Thyroid gland (tissue), 4 donors: Measurements from ENCODE around the gene ARHGAP28.

Experiments used
- POLR2A ChIP-seq, 2 donors: fragments of 450-650 bp; IDR thresholded peaks; one replicate each; pipeline ENCODE4 v1.6.1; 2017; ENCODE audit warnings: antibody characterized with exemption in 2 of 2, mild to moderate bottlenecking in 2 of 2, moderate library complexity in 1 of 2
- TF ChIP-seq, protein P1 (sequence below), 6 experiments: fragments of 200-600 bp in 3 of 6; fragments of 450-650 bp in 3 of 6; sonication (generic) in 3 of 6; IDR thresholded peaks; one replicate each; pipeline ENCODE4 v1.5.1; 2016 to 2019; ENCODE audit warnings: antibody characterized with exemption in 6 of 6, mild to moderate bottlenecking in 2 of 6, inconsistent platforms in 1 of 6, moderate library complexity in 1 of 6

DNA sequence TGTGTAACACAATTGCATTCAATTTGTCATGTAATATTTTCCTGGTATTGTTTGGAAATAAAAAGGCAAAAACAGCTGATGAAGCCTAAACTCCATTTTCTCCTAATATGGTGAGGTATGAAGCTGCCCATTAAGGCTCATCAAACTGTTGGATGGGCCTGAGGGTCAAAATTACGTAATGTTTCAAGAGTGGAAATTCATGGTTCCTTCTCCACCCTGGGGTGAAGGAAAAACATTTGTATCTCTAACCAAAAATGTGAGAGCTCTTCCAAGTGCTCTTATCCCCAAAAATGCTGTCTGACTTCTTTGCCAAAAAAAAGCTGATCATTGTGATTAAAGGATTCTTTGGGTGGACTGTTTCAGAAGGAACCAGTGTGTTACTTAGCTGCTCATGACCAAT lies 91.8 kb downstream of the ARHGAP28 start:
- TF ChIP-seq, protein P1, sequence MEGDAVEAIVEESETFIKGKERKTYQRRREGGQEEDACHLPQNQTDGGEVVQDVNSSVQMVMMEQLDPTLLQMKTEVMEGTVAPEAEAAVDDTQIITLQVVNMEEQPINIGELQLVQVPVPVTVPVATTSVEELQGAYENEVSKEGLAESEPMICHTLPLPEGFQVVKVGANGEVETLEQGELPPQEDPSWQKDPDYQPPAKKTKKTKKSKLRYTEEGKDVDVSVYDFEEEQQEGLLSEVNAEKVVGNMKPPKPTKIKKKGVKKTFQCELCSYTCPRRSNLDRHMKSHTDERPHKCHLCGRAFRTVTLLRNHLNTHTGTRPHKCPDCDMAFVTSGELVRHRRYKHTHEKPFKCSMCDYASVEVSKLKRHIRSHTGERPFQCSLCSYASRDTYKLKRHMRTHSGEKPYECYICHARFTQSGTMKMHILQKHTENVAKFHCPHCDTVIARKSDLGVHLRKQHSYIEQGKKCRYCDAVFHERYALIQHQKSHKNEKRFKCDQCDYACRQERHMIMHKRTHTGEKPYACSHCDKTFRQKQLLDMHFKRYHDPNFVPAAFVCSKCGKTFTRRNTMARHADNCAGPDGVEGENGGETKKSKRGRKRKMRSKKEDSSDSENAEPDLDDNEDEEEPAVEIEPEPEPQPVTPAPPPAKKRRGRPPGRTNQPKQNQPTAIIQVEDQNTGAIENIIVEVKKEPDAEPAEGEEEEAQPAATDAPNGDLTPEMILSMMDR (IDR thresholded peaks at IDR 0.05): no peak
- no peak for TF ChIP-seq POLR2A (IDR thresholded peaks at IDR 0.05)
